A673 (cell line): ENCODE data around the gene TFIP11.

Source experiments
- CTCF ChIP-seq: fragments of 300-800, 200-600 bp; sonication (generic); conservative IDR thresholded peaks from 2 replicates; pipeline ENCODE4 v1.5.1; 2017; ENCODE audit warnings: low read depth, mild to moderate bottlenecking, antibody characterized with exemption, low read length, moderate library complexity, mixed read lengths
- EZH2 ChIP-seq: fragments of 200-600 bp; sonication (generic); IDR thresholded peaks from 2 replicates; pipeline ENCODE4 v1.6.1; 2017; ENCODE audit warnings: borderline replicate concordance, low read depth, mild to moderate bottlenecking, mixed read lengths, antibody characterized with exemption, low read length; ENCODE audit not compliant: poor library complexity, severe bottlenecking

- TF ChIP-seq CTCF (no peak), EZH2 (no peak)
Observed at GRCh38 chr22:26486394-26486793, 25.9 kb downstream of the TFIP11 start.
